HG03025 (cell line): Measurements from ENCODE around the gene MACROD2.
"Not testable (repeated sequence)": the region's sequence is repeated elsewhere in the genome, so short reads cannot be mapped to it uniquely, and the experiment has no call there.

Experiments used
- ATAC-seq: cut with Tn5 transposase; IDR thresholded peaks from one replicate; pipeline ENCODE4 v1.9.1; 2021; ENCODE audit warnings: mild to moderate bottlenecking, moderate library complexity; ENCODE audit not compliant: unreplicated experiment, low FRiP score

Gene MACROD2

DNA sequence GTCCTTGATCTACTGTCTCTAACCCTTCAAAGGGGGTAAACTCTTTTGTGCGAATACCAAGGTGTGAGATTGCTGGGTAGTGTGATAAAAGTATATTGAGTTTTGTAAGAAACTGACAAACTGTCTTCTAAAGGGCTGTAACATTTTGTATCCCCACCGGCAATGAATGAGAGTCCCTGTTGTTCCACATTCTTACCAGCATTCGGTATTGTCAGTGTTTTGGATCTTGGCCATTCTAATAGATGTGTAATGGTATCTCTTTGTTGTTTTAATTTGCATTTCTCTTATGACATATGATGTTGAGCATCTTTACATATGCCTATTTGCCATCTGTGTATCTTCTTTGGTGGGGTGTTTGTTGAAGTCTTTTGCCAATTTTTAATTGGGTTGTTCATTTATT is 1487.2 kb downstream of the MACROD2 start:
- no peak for ATAC-seq

DNA sequence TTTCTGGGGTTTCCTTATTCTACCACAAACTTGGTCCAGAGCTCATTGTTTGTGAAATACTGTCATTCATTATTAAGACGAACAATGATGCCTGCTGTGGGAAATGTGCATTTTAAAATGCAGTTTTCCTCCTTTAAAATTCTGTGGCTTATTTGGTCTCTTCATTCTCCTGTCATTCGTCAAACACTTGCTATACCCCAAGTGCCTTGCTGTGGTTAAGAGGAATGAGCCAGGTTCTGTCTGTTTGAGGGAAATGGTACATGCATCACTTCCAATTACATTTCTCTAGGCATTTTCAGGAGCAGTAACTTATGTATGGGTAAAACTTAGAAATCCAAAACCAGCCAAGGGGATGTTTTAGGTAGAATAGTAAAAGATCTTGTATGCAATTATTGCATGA is 1490.2 kb downstream of the MACROD2 start:
- no peak for ATAC-seq

DNA sequence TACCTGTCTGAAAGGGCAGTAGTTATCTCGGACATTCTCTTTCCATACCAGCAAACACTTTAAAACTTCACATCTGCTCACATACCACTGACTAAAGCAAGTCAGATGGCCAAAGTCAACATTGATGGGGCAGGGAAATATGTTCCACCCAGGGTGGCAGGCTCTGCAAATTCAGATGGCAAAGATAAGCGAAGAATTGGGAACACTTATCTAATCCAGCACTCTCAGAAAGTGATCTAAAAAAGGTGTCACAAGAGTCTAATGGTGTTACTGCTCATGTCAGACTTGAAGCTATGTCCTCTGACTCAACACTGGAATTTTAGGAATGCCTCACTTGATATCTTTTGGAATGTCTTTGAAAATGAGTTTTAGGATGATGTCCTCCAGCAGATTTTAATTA is 1491.7 kb downstream of the MACROD2 start:
- no peak for ATAC-seq

DNA sequence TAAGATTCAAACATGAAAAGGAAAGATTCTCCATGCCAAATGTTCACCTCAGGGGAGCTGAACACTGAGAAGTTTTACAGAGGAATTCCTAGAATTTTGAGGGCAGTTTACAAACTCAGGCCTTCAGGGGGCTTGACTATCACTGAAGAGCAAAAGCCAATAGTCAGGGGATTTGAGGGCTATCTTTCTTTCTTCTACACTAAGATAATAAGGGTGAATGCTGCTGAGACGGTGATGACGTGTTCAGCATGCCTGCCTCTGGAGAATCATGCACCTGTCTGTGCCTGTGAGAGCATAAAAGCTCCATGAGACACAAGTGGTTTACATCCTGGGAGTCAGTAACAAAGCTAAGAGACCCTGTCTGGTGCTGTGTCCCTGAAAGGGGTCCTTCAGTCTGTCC is 1492.4 kb downstream of the MACROD2 start:
- ATAC-seq = no peak

DNA sequence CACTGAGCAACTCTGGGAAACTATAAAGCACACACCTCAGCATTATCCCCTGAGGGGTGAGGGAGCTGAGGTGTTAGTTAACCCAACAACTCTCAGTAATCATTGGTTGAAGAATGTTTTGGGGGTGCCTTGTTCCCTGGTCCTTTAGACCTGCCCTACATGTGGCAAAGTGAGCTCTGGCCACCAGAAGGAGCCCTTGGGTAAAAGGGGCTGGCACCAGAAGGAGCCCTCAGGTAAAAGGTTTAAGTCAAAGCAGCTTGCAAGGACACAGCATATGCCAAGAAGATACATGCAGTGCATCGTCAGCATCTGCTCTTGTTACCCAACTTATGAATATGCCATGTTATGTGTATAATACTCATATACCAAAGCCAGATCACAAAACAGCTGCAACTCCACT is 1496.3 kb downstream of the MACROD2 start:
- ATAC-seq = no peak

DNA sequence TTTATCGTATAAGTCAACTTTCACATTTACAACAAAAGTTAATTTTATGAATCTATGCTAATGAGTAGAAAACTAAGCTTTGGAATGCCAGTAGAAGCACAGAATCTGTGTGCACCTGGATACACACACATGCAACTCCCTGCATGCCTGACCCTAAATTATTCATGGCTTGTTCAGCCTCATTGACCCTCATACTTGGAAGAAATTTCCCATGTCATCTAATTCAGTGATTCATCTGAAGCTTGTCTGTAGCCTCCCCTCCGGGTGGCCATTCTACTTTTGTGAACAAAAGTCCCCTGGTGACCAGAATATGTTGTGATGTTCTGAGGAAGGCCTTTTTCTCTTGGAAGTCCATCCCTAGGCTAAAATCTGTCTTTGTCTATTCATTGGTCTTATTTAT is 1499.5 kb downstream of the MACROD2 start:
- no peak for ATAC-seq

DNA sequence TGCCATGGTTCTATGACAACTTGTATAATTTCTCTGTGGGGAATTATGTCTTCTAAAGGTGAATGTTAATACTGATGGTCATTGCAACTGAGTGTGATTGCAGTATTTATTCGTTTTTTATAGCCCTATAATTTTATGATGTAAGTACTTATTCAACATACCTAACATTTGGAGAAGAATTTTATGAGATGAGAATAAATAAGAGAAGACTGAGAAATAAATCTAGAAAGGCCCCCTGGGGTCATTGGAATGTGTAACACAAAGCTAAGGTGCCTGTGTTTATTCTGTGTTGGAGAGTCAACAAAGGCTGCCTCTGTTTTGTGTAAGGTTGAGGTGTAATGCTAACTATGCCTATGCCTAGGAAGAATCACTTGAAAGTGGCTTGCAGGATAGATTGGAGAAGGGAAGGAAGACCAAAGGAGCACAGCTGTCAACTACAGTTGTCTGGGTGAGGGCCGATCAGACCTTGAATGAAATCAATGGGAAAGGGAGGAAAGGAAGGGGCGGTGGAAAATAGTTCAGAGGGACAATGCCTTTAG is 1501.3 kb downstream of the MACROD2 start:
- ATAC-seq = no peak

DNA sequence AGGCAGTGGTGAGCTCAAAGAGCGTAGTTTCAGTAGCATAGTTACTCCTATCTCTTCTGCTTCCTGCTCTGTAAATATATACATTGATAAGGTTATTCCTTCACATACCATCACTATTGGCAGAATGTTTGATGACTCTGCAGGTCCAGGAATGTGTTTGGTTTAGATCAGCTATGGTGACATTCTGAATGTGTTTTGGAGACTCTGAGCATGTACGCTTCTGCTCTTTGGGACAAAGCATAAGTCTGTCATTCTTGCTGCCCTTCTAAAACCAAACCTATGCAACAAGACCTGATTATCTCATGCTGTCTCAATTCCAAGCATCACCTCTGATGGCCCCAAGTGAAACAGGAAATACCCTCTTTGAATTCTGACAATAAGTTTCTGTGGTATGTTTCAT is 1503.6 kb downstream of the MACROD2 start:
- no peak for ATAC-seq

DNA sequence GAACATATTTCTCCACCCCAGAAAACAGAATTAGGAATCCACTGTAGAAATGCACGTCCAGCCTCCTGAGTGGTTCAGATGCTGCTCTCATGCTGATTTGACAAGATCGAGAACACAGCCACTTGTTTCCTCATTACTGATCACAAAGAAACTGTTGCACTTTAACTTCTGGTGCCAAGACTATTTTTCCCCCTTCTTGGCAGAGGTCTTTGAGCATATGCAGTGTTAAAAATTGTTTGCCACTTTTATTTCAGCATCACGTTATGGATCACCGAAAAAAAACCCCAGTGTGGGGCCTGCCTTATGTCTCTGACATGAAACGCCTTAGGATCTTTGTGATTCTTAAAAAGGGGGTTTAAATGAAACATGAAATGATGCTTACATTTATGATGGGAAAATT is 1511.0 kb downstream of the MACROD2 start:
- ATAC-seq = no peak

DNA sequence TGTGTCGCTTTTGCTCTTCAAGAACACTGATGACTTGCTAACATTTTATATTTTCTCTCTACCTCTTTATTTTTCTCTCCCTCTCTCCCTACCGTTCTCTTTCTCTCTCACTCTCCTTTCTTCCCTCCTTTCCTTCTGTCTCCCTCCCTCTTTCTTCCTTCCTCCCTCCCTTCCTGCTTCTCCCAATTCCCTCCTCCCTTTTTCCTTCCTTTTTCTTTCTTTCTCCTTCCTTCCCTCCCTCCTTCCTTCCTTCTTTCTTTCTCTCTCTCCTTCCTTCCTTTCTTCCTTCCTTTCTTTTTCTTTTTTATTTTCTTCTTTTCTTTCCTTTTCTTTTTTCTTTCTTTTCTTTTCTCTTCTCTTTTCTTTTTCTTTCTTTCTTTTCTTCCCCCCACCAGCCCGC is 1511.8 kb downstream of the MACROD2 start:
- ATAC-seq = no peak

DNA sequence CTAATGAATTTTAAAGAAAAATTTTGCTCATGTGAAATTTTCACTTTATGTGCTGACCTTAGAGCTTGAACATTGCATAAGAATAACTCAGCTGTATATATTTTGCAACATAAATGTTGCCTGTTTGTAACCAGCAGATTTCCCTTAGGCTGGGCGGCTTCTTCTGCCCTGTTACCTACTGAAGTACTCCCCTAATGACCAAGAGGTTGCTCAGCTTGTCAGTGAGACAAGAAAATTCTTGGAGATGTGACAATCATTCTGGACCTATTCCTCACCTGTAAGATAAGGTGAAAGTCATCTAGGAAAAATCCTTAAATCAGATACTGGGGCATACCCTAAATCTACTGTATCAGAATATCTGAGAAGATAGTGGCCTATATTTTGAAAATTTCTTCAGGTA is 1516.2 kb downstream of the MACROD2 start:
- ATAC-seq = no peak

DNA sequence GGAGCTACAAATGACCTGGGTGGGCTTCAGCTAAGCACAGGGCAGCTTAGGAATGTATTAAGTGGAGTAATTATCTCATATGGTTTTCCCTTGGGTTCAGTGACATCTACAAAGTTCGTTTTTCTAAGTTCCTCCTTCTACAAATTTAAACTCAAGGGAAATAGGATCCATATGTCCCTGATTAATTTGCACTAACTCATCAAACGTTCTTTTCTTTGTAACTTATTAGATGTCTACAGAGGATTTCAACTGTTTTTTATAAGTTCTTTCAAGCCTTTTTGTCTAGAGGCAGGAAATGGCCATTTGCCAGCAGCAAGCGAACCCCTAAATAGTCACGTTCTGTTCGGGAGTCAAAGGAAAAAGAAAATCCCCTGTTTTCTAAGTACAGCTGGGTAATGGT is 1517.6 kb downstream of the MACROD2 start:
- ATAC-seq = no peak

DNA sequence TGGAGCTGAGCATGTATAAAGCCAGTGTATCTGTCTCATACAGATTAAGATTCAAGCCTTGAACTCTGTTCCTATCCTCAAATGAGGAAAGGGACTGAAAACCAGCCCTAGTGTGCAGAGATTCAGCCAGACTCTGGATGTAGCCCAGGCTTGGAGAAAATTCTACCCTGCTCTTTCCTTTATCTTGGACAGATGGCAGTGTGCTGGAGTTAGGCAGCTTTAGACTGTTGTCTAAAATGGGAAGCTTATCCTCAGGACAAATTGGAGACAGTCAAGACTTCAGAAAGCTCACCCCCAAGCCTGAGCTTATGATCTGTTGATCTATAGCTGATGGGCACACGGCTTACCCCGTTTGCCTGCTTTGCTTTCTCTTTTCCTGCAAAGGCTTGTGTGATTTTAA is 1520.4 kb downstream of the MACROD2 start:
- ATAC-seq = no peak

DNA sequence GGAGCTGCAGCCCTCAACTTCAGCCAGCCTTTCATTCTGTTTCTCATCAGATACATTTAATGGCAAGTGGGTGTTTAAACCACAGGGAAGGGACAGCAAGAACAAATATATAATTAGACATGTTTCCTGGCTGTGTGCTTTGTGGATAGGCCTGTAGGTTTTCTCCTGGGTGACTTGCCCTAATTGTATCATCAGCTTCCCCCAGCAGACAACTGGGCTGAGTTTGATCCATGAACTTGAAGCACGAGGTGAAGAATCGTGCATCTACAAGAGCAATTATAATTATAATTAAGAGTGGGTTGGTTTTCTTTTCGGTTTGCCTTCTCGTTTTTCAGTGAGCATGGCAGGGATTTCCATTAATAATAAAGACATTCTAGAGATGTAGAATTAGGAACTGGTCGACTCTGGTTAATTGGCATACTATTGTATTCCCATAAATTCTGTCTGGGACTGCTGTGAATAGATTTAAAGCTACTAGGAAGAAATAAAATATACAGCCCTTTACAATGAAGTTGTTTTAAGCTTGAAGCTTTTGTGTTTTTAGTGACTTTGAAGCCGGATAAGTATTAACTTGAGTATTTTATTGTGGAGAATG is 1525.7 kb downstream of the MACROD2 start:
- no peak for ATAC-seq

DNA sequence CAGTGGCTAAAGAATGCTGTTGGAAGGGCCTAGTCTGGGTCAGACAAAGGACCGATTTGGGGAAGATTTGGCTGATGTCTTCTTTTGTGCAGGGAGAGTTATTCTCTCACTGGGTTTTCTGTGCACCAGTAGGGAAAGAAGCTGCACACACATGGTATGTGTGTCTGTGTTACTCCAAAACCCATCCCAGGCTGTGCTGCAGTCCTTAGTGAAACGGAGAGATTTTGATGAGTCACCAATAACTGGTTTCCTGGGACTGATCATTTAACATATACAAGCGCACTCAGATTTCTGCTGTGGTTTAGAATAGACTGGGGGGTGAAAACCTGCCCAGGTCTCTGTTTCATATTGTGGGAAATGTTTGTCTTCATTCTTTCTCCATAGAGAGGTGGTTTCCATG is 1528.1 kb downstream of the MACROD2 start:
- ATAC-seq = no peak

DNA sequence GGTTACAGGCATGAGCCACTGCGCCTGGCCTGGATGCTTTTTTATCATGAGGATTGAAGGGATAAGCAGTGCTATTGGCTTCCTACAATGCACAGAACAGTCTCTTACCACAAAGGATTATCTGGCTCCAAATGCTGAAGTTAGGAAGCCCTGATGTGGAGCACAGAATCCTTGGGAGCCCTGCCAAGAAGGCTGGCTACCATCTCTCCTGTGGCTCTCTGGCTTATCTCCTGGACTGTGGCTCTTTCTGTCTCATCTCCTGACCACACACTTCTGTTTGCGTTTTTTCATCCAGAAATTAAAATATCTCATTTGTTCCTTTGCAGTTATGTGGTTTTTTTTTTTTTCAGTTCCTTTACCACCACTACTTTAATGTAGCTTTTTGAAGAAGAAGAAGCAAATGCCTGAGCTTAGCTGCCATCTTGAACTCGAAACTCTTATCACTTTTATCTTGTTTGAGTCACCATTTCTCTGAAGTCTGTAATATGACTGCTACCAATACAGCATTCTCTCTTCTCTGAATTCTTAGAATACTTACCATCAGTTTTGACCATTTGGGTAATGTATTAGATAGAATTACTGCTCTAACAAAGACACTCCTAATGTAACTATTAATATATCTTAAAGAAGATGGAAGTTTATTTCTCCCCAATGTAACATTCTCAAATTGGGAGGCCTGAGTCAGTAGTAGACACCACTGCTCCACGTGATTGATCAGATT is 1533.2 kb downstream of the MACROD2 start:
- ATAC-seq = no peak

DNA sequence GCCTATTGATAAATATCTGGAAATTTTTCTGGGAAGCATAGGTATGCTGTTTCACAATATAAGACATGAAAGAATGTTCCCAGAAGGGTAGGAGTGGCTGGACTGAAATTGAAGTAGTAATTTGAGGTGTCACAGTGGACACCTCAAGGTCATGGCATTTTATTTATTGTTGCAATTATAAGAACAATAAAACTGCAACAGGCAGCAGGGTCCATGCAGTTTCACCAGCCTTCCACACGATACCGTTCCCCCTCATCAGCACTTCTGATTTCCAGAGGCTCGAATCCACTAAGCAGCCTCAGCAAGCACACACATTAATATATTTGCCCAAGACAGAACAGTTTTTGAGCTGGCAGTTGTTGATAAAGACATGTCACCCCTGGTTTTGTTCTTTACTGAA is 1540.5 kb downstream of the MACROD2 start:
- no peak for ATAC-seq

DNA sequence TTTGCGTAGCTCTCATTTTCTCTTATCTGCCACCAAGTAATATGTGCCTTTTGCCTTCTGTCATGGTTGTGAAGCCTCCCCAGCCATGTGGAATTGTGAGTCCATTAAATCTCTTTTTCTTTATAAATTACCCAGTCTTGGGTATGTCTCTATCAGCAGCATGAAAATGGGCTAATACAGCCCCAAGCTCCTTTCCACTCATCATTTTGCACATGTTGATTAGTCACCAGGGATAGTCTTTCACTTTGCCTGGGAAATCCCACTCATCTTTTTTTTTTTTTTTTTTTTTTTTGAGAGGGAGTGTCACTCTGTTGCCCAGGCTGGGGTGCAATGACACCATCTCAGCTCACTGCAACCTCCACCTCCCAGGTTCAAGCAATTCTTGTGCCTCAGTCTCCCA is 1541.9 kb downstream of the MACROD2 start:
- not testable (repeated sequence) for ATAC-seq

DNA sequence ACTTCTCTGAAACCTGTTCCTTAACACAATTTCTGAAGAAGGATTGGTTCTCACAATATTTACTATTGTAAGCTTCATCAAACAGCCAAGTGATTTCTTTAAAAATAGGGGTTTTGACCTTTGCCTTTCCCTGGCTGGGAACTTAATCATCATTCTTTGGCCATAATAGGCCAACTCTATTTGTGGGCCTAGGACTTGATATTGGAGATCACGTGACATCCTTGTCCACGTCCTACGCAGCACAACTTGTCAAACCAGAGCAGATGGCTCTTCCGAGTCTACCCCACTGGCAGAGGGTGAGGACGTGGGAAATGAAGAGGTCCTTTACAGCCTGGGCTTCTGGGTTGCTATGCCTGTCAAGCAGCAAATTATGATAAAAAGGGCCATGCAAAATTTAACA is 1547.3 kb downstream of the MACROD2 start:
- ATAC-seq = no peak

DNA sequence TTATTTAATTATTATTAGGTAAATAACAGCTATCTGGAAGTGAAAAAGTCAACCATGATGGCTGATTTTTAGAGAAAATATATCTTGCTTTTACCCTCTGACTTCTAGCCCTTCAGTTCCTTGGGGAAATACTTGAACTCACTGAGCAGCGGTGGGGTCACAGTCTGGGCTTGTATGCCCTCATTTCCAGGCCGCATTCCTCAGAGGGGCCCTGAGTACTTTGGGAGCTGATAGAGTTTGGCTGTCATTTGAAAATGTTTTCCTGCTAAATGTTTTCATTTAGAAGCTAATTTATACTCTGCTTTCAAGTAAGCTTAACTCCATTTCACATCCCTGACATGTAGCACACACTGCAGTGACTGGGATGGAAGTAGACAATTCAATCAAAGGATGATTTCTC is 1549.4 kb downstream of the MACROD2 start:
- no peak for ATAC-seq

DNA sequence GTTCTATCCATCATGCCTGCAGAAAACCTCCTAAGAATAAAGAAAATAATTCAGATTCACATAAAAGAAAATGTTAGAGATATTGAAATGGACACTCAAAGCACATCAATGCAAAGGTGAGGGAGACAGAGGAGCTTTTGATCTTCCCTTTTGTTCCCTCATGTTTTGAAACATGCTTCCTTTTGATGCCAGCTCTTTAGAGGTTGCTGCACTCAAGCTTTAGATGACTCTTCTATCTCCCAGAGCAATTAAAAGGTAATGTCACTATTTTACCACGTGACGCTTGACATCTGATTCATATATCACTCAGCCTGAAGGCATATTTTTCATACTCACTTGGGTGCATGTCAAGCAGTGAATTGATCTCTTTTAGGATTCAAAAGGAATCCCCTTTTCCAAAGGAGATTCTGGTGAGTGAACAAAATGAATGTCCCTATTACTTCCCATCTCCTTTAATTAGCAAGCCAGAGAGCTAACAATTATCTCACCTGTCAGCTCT is 1551.3 kb downstream of the MACROD2 start:
- no peak for ATAC-seq

DNA sequence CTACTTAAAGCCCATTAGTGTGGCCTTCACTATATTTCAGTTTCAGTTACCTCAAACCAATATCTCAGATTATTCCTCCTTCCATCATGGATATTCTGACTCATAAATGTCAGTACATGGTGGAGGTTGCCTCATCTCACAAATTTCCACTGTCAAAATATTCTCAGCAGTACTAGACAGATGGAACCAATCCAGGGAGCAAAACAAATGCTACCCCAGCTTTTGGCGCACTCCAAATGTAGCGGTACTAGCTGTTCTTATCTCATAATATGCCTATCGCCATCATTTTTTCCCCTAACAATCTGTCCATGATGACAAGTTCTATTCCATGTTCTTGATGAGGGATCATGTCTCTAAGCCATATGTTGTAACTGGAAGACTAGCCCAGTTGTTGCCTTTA is 1551.8 kb downstream of the MACROD2 start:
- ATAC-seq = no peak
